ENCODE data around the gene LIN37.
"Not testable (repeated sequence)": the region's sequence is repeated elsewhere in the genome, so short reads cannot be mapped to it uniquely, and the experiment has no call there.

LIN37 gene

DNA sequence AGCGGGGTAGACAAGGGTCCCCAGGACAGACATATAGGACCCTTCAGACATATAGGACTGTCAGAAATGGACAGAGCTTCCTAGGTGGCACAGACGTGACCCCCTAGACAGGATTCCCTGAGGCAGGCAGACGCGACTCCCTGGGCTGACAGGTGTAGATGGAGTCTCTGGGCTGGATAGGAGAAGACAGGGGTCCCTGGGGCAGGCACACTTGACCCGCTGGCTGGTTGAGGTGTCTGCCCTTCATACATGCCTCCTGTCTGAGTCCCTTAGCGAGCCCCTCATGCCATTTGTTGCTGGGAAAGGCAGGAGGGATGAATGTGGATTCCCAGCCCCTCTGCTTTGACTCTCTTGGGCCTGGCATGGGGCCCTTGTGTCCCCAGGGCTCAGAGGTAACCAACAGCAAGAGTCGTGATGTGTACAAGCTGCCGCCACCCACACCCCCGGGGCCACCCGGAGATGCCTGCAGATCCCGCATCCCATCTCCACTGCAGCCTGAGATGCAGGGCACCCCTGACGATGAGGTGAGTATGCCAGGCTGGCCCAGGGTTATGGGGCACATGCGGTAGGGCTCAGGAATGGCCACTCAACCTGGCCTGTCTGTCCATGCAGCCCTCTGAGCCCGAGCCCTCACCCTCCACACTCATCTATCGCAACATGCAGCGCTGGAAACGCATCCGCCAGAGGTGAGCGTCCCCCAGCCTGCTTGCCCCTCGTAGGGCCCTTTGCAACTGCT, 5.4 kb downstream of the LIN37 start:
- no peak for DNase-seq (ENCODE audit: low read depth in 2 of 2)

DNA sequence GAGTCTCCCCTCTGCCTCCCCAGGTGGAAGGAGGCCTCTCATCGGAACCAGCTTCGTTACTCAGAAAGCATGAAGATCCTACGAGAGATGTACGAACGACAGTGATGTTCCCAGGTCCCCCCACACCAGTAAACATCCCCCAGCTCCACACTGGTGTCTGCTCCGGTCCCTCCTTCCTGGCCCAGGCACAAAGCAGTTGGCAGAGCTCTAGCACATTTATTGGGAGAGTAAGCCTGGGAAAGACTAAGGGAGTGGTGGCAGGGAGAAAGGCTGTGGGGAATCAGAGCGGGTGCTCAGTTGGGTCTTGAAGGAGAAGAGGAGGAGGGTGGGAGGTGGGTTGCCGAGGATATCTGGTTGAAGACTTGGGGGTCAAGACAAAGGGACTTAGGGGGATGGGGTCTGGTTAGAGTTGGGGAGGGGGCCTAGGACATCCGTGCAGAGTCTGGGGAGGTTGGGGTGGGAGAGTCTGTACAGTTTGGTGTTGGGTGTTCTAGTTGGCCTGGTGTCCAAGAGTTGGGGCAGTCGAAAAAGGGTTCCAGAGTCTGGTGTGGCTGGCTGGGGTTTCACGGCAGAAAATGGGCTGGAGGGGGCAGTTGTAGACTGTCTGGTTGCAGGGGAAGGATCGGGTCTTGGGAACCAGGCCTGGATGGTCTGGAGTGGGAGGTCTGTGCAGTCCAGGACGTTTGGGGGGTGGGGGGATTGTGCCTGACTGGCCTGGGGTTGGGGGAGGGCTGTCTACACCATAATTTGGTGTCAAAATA, 6.2 kb downstream of the LIN37 start:
- DNase-seq (ENCODE audit: low read depth in 2 of 2): no peak

DNA sequence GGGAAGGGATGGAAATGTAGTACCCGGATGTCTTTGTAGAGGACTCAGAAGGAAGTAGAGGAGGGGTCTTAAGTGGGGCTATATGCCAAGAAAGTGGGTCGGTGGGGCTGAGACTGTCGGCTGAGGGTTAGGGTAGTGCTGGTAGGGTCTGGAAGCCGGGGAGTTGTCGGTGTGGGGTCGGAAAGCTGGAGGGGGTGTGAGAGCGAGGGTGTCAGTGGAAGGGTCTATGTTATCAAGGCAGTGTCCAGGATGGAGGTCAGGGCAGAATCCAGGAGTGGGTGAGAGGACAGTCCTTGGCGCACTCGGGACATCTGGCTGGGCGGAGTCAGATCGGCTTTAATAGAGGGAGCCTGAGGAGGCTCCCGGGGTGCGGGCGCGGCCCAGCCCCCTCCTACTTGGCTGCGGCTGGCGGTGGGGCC, 6.8 kb downstream of the LIN37 start:
- DNase-seq (ENCODE audit: low read depth in 2 of 2): no peak

DNA sequence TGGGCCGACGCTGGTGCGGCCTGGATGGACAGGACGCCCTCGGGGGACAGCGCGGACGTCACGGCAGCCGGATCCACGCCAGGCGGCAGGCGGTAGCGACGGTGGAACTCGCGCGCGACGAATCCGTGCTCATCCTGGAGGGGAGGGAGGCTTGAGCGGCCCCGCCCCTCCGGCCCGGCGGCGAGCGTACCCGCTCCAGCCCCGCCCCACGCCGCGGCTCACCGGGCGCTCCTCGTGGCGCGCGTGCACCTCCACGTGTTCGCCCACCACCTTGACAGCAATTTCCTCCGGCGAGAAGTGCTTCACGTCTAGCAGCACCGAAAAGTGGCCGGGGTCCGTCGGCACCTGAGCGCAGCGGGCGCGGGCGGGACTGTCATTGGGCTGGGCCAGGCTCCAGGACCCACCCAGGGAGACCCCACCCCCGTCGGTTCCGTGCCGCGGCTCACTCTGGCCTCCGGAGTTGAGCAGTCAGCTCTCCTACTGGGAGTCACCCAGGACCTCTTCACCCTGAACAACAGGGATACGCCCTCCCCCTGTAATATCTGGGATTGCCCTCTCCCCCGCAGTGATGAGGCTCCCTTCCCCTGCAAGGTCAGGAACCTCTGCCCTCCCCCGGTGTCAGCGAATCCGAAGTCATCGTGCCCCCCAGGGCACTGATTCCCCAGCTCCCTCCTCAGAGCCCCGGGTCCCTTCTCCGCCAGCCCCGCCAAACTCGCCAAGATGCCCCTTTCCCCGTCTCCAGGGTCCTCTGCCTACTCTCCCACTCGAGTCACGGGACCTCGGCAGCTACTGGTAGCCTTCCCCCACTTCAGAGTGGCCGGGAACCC, 7.4 kb downstream of the LIN37 start:
- no peak for DNase-seq (ENCODE audit: low read depth in 2 of 2)

DNA sequence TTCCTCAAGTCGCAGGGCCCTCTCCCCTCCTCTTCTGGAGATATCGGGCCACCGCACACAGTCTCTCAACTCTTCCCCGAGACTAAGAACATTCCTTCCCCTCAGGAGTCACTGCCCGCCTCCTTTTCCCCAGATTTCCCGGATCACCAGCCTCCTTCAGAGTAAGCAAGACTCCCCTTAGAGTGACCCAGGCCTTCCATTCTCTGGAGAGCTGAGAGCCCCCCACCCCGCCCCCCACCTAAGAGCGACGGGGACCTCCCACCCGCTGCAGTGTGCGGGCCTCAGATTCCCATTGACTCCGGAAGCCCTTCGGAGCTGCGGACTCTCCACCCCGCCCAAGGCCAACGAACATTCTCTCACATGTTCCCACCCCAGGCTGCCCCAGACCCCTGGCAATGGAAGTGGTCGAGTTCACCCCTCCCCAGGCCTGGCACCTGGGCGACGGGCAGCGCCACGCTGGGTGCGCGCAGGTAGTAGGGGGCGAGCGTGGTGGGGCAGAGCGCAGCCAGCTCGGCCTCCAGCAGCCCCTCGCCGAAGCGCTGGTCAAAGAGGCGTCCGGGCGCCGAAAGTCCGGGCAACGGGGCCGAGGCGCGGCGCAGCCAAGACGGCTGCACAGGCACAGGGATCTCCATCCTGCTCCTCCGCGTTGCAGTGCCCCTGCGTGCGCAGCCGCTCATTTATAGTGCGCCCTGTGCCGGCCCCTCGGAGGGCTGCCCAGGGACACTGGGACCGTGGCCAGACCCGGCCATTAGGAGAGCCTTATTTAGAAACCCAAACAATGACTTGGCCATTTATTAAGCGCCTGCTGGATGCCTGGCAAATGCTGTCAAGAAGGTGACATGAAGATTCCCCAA, 8.2 kb downstream of the LIN37 start, which contains the start of gene HSPB6:
TSS of gene HSPB6 (minus strand) at position 653 of the 854 bp plus-strand sequence. CDS start at position 632, 21 bp downstream.
- DNase-seq (ENCODE audit: low read depth in 2 of 2): no peak

DNA sequence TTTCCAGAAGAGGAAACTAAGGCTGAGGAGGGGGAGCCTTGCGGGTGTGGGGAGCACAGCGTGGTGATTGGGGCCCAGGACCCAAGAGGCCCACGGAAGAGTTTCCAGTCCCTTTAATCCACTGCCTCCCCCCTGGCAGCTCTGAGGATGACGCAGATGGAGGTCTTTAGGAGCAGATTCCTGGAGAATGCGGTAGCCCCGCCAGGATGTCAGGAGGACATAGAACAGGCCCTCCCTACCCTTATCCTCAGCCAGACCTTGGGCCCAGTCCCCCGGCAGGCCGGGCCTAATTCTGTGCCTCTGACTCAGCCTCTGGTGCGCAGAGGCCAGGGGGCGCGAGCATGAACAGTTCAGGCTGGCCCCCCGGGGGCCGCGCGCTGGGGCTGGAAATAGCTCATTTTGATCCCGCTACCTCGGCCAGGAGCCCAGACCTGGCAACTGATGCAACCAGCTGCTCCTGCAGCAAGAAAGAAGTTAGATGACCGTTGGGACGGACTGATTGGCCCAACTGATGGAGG, 8.9 kb downstream of the LIN37 start:
- no peak for DNase-seq (ENCODE audit: low read depth in 2 of 2)

DNA sequence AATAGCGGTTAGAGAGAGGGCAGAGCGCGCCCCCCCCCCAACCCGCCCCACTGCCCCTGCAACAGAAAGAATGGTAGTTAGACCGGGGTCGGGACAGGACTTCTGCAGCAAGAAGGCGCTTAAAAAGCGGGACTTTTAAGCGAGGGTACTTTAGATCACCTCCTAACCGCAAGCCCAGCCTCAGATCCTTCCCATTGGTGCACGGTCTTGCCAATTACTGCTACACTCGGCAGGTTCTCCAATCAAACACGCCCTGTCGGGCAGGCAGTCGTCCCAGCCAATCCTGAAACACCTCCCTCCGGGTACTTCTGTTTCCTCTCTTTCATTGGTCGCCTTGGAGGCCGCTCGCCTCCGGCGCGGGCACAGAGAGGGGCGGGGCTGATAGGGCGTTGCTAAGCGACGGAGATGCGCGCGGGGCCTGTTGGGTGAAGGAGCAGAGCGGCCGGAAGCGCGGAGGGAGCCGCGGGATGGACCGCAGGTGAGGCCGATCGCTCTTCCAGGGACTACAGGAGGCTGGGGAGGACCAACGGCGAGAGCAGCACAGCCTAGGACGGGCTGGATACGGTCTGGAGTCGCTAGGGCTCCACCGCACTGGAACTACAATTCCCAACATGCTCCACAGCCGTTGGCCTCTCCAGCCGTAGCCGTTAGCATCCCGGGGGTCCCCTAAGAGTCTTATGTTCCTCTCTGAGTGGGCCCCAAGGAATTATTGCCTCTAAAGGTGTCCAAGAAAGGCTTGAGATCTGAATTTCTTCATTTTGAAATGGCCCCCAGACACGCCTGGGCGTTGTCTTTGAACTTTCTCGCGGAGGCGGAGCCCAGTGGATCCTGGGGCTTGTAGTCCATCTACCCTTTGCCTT, 9.6 kb downstream of the LIN37 start, which contains the start of gene PROSER3:
TSS of gene PROSER3 (plus strand) at position 428 of the 860 bp plus-strand sequence. CDS start at position 468, 40 bp downstream.
- DNase-seq (ENCODE audit: low read depth in 2 of 2): peak; percentile 94 to 96

DNA sequence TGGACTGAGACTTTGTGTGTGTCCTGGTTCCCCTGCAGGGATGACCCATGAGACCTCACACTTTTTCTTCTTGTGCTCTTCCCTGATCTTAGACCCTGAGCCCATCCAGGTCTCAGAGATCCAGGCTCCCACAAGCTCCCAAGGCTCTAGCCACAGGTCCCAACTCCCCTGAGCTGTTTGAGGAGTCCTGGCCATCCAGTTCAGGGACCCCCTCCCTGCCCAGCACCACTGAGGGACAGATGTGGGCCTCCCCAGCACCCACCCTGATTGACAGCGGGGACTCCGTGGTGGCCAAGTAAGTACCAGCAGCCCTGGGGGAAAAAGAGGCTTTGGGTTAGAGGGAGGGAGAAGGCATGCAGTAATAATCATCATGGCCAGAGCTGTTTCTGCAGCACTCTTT, 11.3 kb downstream of the LIN37 start:
- DNase-seq (ENCODE audit: low read depth in 2 of 2): no peak

DNA sequence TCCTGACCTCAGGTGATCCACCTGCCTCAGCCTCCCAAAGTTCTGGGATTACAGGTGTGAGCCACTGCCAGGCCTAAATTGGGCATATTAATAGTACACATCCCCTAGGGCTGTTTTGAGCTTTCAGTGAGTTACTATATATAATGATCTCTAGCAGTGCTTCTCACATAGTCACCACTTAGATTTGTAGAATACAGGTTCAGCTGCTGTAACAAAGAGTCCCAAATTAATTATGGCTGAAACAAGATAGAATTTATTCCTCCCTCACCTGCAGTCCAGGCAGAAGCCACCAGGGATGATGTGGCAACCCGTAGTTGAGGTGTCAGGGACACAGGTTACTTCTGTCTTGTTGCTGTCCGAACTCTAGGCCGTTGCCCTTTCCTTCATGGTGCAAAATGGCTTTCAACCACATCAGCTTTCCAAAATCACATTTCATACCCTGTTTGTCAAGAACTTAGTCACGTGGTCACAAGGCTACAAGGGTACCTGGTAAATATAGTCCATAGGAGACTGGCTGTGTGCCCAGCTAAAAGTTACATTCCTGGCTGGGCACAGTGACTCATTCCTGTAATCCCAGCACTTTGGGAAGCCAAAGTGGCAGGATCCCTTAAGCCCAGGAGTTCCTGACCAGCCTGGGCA, 12.5 kb downstream of the LIN37 start:
- DNase-seq (ENCODE audit: low read depth in 2 of 2): no peak

DNA sequence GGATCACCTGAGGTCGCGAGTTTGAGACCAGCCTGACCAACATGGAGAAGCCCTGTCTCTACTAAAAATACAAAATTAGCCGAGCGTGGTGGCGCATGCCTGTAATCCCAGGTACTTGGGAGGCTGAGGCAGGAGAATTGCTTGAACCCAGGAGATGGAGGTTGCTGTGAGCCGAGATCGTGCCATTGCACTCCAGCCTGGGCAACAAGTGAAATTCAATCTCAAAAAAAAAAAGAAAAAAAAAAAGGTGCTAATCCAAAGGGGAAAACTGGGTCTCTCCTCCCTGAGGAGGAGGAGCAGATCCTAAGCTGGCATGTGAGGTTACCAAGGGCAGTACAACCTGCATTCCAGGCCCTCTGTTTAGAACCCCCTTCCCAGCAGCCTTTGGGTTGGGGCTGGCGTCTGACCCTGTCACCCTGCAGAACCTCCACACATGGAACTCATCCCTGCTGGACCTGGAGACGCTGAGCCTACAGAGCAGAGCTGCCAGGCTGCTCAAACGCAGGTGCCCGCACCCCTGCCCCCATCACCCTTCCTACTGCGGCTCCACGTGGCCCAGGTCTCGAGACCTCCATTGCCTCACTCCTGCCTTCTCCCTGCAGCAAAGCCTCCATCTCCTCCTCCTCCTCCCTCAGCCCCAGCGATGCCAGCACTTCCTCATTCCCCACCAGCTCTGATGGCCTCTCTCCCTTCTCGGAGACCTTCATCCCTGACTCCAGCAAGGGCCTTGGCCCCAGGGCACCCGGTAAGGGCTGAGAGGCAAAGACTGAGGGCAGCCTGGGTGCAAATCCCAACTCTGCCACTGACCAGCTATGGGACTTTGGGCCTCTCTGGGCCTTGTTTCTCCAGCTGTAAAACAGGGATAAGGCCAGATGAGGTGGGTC, 16.3 kb downstream of the LIN37 start:
- DNase-seq (ENCODE audit: low read depth in 2 of 2): no peak

DNA sequence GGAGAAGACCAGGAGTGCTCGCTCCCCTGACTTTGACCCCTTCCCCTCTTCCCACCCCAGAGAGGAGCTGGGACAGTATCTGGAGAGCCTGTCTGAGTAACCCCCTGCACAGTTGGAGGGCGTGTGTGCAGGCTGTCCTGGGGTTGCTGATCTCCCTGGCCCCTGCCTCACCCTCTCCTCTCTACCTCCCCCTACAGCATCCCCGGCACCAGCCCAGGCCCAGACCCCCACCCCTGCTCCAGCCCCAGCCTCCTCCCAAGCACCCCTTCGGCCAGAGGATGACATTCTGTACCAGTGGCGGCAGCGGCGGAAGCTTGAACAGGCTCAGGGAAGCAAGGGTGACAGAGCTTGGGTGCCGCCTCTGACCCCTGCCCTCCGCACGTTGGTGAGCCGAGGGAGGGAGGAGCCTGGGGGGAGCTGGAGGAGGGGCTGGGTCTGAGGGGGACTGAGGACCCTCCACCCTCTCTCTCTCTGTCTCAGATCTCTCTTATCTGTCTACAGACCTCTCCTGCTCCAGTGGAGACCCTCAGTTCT, 18.3 kb downstream of the LIN37 start:
- no peak for DNase-seq (ENCODE audit: low read depth in 2 of 2)

DNA sequence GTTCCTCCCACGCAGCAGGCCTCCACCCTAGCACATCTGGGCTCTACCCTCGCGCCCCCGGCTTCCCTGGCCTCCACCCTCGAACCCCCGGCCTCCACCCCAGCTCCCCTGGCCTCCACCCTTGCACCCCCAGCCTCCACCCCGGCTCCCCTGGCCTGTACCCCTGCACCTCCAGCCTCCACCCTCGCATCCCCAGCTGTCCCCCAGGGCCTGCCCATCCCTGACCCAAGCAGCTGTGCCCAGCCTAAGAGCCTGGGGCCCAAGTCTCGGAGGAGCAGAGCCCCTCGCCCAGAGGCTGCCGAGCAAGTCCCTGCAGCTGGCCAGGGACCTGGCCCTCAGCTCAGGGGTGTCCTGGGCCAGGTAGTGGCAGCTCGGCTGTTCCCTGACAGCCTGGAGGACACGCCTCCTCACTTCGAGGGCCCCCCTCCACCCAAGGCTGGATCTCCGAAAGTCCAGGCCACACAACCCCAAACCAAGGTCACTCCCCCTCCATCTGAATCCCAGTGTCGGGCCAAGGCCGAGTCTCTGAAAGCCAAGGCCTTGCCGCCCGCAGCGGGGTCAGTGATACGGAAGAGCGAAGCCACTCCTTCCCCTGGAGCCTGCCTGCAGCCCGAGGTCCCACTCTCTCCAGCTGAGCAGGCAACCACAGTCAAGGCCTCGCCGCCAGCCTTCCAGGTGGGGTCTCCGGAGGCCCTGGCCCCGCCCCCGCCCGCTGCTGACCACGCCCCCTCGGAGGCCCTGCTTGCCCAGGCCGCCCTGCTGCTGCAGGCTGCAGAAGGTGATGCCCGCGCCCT, 19.1 kb downstream of the LIN37 start:
- no peak for DNase-seq (ENCODE audit: low read depth in 2 of 2)

DNA sequence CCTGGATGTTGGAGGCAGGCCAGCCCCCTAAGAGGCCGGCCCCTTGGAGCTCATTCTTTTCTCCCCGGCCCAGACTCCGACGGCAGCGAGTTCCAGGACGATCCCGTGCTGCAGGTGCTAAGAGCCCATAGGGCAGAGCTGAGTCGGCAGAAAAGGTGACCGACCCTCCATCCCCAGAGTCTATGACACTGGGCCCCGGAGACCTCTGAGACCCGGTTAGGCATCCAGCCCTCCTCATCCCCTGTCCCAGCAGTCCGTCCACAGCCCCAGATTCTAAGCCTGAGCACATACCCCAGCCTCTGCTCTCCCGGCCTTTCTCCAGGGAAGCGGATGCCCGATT, 19.7 kb downstream of the LIN37 start:
- no peak for DNase-seq (ENCODE audit: low read depth in 2 of 2)

DNA sequence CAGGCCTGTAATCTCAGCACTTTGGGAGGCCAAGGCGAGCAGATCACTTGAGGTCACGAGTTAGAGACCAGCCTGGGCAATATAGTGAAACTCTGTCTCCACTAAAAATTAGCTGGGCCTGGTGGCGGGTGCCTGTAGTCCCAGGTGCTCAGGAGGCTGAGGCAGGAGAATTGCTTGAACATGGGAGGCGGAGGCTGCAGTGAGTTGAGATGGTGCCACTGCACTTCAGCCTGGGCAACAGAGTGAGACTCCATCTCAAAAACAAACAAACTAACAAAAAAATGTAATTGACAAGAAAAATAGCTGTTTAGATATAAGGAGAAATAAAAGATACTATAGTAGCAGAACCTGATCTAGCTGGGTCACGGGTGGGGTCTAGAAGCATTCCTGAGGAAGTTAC, 24.0 kb downstream of the LIN37 start:
- DNase-seq (ENCODE audit: low read depth in 2 of 2): not testable (repeated sequence)

DNA sequence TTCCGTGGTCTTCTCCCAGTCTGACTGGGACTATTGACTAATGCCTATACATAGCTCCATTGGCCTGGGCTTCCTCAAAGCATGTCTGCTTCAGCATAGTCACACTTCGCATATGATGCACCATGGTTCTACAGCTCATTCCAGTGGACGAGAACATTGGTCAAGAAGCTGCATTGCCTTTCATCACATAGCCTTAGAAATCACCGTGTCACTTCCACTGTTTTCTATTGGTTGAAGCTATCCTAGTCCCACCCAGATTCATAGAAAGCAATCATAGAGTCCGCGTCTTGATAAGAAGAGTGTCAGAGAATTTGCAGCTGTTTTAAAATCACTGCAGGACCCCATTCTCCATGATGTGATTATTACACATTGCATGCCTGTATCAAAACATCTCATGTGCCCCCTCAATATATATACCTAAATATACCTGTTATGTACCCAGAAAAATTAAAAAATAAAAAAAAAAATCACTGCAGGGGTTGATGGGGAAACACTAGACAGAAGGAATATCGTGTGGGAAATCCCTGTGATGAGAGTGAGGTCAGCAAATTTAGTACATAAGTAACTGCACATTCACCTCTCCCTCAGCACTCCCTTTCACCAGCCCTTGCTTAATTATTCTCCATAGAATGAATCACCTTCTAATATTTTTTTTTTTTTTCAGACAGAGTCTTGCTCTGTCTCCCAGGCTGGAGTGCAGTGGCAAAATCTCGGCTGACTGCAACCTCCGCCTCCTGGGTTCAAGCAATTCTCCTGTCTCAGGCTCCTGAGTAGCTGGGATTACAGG, 24.8 kb downstream of the LIN37 start:
- DNase-seq (ENCODE audit: low read depth in 2 of 2): no peak

DNA sequence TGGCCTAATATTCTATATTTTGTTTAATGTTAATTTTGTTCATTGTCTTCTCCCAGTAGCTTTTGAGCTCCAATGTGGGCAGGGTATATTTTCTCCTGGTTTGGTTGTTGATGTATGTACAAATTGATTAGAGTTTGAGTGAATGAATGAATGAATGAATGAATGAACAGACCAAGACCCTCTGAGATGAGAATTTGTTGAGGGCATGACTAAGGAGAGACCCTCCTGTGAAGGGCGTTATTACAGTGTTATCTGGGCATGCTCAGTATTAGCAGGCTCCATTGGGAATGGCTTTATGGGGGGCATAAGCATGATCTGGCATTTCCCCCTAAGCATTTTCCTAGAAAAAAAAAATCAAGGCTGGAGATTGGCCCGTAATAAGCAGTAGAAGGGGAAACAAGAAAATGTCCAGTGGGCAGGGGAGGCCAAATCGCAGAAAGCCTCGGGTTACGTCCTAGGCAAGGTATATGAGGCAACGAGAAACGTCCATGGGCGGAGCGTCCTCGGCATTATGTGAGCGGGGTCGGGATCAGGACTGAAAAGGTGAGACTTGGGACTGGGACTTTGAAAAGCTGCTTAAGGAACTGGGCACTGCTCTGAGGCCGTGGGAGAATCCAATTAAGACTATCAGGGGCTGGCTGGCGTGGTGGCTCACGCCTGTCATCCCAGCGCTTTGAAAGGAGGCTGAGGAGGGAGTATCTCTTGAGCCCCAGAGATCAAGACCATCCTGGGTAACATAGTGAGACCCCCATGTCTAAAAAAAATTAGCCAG, 26.1 kb downstream of the LIN37 start:
- no peak for DNase-seq (ENCODE audit: low read depth in 2 of 2)

Data from stimulated activated CD8-positive, alpha-beta memory T cell treated with anti-CD3 and anti-CD28 coated beads, Interleukin-2, amount 100 ng/mL, for 1 hour (primary cell).